ENCODE results near the gene UCKL1.

Gene UCKL1

DNA sequence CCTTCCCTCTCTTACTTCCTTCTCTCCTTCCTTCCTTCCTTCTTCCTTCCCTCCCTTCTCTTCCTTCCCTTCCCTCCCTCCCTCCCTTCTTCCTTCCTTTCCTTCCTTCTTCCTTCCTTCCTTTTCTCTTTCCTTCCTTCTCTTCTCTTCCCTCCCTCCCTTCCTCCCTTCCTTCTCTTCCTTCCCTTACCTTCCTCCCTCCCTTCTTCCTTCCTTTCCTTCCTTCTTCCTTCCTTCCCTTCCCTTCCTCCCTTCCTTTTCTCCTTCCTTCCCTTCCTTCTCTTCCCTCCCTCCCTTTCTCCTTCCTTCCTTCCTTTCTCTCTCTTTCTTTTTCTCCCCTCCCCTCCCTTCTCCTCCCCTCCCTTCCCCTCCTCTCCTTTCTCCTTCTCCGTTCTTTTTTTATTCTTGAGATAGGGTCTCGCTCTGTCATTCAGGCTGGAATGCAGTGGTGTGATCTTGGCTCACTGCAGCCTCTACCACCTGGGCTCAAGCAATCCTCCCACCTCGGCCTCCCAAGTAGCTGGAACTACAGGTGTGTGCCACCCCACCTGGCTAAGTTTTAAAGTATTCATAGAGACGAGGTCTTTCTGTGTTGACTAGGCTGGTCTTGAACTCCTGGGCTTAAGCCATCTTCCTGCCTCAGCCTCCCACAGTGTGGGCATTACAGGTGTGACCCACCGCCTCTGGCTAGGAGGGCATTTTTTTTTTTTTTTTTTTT is 14.7 kb upstream of the UCKL1 start:
- H3K4me3 ChIP-seq (ENCODE audit: low read depth, low read length), result no peak overlapping the region
- TF ChIP-seq, protein P1, sequence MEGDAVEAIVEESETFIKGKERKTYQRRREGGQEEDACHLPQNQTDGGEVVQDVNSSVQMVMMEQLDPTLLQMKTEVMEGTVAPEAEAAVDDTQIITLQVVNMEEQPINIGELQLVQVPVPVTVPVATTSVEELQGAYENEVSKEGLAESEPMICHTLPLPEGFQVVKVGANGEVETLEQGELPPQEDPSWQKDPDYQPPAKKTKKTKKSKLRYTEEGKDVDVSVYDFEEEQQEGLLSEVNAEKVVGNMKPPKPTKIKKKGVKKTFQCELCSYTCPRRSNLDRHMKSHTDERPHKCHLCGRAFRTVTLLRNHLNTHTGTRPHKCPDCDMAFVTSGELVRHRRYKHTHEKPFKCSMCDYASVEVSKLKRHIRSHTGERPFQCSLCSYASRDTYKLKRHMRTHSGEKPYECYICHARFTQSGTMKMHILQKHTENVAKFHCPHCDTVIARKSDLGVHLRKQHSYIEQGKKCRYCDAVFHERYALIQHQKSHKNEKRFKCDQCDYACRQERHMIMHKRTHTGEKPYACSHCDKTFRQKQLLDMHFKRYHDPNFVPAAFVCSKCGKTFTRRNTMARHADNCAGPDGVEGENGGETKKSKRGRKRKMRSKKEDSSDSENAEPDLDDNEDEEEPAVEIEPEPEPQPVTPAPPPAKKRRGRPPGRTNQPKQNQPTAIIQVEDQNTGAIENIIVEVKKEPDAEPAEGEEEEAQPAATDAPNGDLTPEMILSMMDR (IDR thresholded peaks at IDR 0.05; ENCODE audit: borderline replicate concordance, insufficient read depth, low read depth, low read length), result no peak

DNA sequence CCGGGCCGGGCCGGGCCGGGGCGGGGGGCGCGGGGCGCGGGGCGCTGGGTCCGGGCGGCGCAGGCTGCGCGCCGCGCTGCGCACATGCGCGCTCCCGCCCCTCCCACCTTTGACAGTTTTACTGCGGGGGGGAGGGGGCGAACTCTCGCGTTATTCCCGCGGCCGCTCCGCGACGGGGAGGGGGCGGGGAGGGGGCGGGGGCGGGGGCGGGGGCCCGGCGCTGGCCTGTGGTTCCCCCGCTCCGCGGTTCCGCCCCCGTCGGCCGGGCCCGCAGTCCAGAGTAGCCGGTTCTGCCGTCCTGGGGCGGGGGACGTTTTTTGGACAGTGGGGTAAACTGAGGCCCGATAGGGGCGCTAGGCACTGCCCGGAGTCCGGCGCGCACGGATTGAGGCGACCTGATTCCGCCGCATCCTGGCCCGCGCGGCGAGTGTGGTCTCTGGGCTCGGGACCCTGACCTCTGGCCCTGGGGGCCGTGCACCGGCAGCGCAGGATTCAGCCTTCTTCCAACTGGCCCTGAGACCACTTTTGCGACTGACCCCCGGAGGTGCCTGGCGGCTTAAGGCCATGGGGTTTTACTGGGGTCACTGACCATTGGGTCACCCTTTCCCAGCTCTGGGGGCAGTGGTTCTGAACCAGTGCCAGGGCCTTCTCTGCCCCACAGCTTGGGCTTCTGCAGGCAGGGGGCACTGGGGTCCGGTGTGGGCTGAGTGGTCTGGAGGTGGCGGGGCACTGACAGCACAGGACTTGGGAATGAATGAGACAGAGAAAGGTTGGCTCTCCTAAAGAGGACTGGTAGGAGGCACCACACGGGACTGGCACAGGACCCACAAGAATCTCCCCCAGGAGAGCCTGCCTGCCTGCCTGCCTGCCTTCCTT is 13.9 kb upstream of the UCKL1 start, which contains the start of gene ZNF512B:
Gene ZNF512B (minus strand): TSS at position 93 of the 876 bp plus-strand sequence. CDS start 1,980 bp downstream, outside the sequence.
- TF ChIP-seq, protein P1 (IDR thresholded peaks at IDR 0.05; ENCODE audit: borderline replicate concordance, insufficient read depth, low read depth, low read length), result no peak
- H3K4me3 ChIP-seq (ENCODE audit: low read depth, low read length), result peak within 1 kb of the TSS; percentile 65

DNA sequence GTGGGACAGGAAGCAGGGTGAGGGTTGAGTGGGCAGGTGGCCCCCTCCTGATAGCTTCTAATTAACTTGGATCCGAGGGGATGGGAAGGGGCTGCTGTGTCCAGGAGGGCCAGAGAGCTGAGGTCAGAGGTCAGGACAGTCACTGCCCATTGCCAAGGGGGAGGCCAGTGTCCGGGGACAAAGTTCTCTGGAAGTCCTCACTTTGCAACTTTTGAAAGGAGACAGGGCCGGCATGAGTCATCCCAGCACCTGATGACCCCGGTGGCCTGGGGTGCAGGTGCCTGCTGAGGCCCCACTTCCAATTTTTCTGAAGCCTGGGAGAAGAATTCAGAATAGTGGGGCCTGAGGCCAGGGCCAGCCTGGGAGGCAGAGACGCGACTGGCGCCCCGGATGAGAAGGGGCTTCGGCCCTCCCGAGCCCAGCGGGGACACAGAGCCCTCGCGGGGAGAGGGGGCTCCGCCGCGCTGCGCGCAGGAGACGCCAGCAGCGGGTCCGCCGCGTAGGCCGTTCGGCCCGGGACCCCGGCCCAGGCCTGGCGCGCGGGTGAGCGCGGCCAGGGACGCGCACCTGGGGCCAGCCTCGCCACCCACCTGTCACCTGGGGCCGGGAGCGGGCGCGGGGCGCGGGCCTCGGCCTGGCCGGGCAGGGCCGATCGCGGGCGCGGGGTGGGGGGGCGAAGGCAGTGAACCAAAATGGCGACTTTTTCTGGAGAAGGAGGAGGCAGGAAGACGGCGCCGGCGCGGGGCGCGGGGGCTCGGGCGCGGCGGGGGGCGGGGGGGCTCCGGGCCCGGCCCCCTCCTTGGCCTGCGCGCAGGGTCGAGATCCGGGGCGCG is 12.9 kb upstream of the UCKL1 start:
- TF ChIP-seq, protein P1 (IDR thresholded peaks at IDR 0.05; ENCODE audit: borderline replicate concordance, insufficient read depth, low read depth, low read length), result no peak
- peak overlapping the region; percentile 65 for H3K4me3 ChIP-seq (ENCODE audit: low read depth, low read length)

DNA sequence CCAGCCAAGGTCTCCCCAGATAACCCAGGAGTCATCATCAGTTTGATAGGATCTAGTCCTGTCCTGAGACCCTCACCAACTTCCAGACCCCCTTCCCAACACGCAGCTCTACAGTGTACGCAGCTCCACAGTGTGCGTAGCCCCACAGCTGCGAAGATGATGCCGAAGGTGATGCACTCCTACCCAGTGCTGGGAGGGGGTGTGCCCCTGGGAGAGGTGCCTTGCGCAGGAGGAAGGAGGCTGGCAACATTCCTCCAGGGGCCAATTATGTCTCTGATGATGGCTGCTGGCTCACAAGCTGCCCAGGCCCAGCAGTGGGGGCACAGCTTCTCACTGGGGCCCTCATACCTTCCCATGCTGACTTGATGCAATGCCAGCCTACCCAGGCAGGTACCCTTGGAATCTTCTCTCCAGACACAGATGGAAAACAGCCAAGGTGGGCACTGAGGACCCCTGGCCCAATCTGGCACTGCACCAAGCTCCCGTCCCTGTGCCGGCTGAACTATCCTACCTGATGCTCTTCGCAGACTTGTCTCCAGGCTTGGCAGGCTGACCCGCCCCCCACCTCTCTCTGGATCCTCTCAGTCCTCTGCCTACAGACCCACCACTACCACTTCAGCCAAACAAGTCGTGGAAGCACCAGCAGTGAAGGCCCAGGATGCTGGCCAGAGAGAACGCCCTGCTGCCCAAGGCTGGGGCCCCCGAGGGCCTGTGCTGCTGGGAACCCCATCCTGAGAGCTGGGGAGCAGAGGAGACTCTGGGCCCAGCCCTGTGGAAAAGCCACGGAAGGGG is 12.1 kb upstream of the UCKL1 start:
- H3K4me3 ChIP-seq (ENCODE audit: low read depth, low read length), result peak overlapping the region; percentile 65
- TF ChIP-seq, protein P1 (IDR thresholded peaks at IDR 0.05; ENCODE audit: borderline replicate concordance, insufficient read depth, low read depth, low read length), result no peak

DNA sequence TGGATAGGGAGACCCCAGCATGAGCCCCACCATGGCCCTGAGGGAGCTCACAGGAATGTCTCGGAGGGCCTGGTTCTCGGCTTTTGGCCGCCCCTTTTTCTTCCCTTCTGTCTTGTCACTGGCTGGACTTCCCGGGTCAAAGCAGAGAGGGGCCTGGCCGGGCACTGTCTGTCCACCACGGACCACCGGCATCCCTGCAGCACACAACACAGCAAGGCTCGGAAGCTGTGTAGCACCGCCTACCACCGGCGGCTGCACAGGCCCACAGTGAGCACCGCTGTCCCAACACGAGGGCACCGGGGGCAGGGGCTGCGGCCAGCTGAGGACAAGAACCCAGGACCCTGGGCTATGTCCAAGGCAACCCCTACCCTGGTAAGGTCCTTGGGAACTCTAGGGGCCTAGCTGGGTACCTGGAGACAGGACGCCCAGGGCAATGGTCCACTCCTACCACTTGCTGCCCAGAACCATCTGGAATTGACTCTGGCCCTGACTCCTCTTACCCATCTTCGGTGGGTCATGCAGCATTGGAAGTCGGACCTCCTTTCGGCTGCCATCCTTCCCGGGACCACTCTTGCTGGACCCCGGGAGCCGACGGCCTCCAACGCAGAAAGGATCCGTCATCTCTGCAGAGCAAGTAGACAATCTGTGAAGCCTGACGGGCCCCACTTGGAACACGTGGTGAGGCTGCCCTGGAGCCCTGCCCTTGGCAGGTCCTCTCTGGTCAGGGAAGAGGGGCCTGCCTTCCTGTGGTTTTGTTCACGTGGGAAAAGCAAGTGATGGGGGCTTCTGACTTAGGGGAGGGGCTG is 11.3 kb upstream of the UCKL1 start:
- no peak overlapping the region for H3K4me3 ChIP-seq (ENCODE audit: low read depth, low read length)
- TF ChIP-seq, protein P1 (IDR thresholded peaks at IDR 0.05; ENCODE audit: borderline replicate concordance, insufficient read depth, low read depth, low read length), result no peak

Measured in GM12875 (cell line).